DND-41 (cell line): ENCODE measurements around the gene FXYD6.
"Not testable (repeated sequence)": the region's sequence is repeated elsewhere in the genome, so short reads cannot be mapped to it uniquely, and the experiment has no call there.

Source experiments
- ATAC-seq: fragments of 200-7000 bp; cut with Tn5 transposase; 3 replicates; pipeline ENCODE4 v1.9.1; 2021; ENCODE audit warnings: low read depth; ENCODE audit not compliant: insufficient read depth
- DNase-seq: peaks from one replicate; pipeline ENCODE4 v3.0.0-alpha.2; 2020
- H2AFZ ChIP-seq: 2 replicates; pipeline ENCODE4 v1.6.0; 2012; ENCODE audit warnings: low read depth, low read length
- H3K27ac ChIP-seq: 2 replicates; pipeline ENCODE4 v1.5.1; 2012; ENCODE audit warnings: low read length, inconsistent platforms
- H3K27me3 ChIP-seq: fragments of 200-600 bp; sonication (generic); 2 replicates; pipeline ENCODE4 v1.6.0; 2012; ENCODE audit warnings: low read length, mild to moderate bottlenecking, inconsistent platforms; ENCODE audit not compliant: insufficient read depth, poor library complexity
- H3K36me3 ChIP-seq: 2 replicates; pipeline ENCODE4 v1.5.1; 2012; ENCODE audit warnings: low read length, inconsistent platforms; ENCODE audit not compliant: insufficient read depth
- H3K4me1 ChIP-seq: 2 replicates; pipeline ENCODE4 v1.5.1; 2012; ENCODE audit warnings: mild to moderate bottlenecking, low read length; ENCODE audit not compliant: insufficient read depth
- H3K4me2 ChIP-seq: 2 replicates; pipeline ENCODE4 v1.6.0; 2012; ENCODE audit warnings: mild to moderate bottlenecking, moderate library complexity, low read length, inconsistent platforms; ENCODE audit not compliant: insufficient read depth
- H3K4me3 ChIP-seq, 2 experiments: fragments of 200-600 bp in 1 of 2; shearing (Covaris generic) in 1 of 2; 2 replicates each; pipeline ENCODE4 v1.5.1; 2012 to 2016; ENCODE audit warnings: inconsistent platforms in 2 of 2, low read length in 2 of 2, mild to moderate bottlenecking in 2 of 2, low read depth in 1 of 2, moderate library complexity in 1 of 2
- H3K79me2 ChIP-seq: 2 replicates; pipeline ENCODE4 v1.6.0; 2012; ENCODE audit warnings: low read length, inconsistent platforms; ENCODE audit not compliant: insufficient read depth
- H3K9ac ChIP-seq: 2 replicates; pipeline ENCODE4 v1.6.0; 2012; ENCODE audit warnings: low read depth, mild to moderate bottlenecking, inconsistent platforms, low read length, moderate library complexity
- H3K9me3 ChIP-seq: 2 replicates; pipeline ENCODE4 v1.5.1; 2012; ENCODE audit warnings: low read length, moderate library complexity, mild to moderate bottlenecking, inconsistent platforms; ENCODE audit not compliant: insufficient read depth, severe bottlenecking
- H4K20me1 ChIP-seq: 2 replicates; pipeline ENCODE4 v1.6.0; 2012; ENCODE audit warnings: low read length; ENCODE audit not compliant: insufficient read depth
- CTCF ChIP-seq: IDR thresholded peaks from 2 replicates; pipeline ENCODE4 v1.5.1; 2012; ENCODE audit warnings: borderline replicate concordance, low read length, moderate library complexity, mild to moderate bottlenecking; ENCODE audit not compliant: poor library complexity, severe bottlenecking; ENCODE audit errors: extremely low read depth
- EZH2 ChIP-seq: IDR thresholded peaks from 3 replicates; pipeline ENCODE4 v1.6.1; 2012; ENCODE audit warnings: borderline replicate concordance, low read depth, mild to moderate bottlenecking, moderate library complexity, low read length, inconsistent platforms; ENCODE audit not compliant: severe bottlenecking

Gene FXYD6

DNA sequence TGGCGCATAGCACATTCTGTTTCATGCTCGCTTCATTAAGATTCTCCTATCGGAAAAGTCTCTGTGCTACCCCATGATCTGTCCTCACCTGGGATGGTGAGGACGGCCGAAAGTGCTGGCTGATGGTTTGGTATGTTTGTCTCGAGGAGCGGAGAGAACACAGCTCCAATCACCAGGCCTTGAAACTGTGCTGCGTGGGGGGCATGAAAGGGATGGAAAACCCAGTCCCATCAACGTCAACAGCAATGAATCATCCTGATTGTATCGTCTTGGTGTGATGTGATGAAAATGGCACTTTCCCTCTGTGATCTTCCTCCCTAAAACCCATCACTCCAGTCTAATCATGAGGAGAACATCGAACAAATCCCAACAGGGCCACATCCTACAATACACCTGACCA lies 8.4 kb downstream of the FXYD6 start:
- peaks cover 23% of the 10 kb centered on the region for H3K4me1 ChIP-seq
- ATAC-seq (no peak), DNase-seq (no peak)
- no peak for TF ChIP-seq CTCF
- no peak for TF ChIP-seq EZH2
- H3K9ac ChIP-seq, result no peak overlapping the region
- peaks cover 59% of the 10 kb centered on the region for H4K20me1 ChIP-seq
- H3K36me3 ChIP-seq, result peaks cover 30% of the 10 kb centered on the region
- H3K27me3 ChIP-seq, result no peaks in the 10 kb centered on the region
- H2AFZ ChIP-seq, result no peak overlapping the region
- no peak overlapping the region for H3K4me3 ChIP-seq
- H3K27ac ChIP-seq, result no peak overlapping the region
- H3K4me2 ChIP-seq, result no peak overlapping the region
- peaks cover 98% of the 10 kb centered on the region for H3K79me2 ChIP-seq
- H3K9me3 ChIP-seq, result no peaks in the 10 kb centered on the region

- no peaks in the 10 kb centered on the region for H3K27me3 ChIP-seq
- DNase-seq, result no peak
Observed at GRCh38 chr11:117866526-117866925, 9.9 kb downstream of the FXYD6 start.

GRCh38 chr11:117865546-117865945 lies 10.9 kb downstream of the FXYD6 start:
- peaks cover 58% of the 10 kb centered on the region for H4K20me1 ChIP-seq
- H3K27me3 ChIP-seq, result not testable (repeated sequence)

More at GRCh38 chr11:117866526-117866925, 9.9 kb downstream of the FXYD6 start:
- no peaks in the 10 kb centered on the region for H3K9me3 ChIP-seq
- ATAC-seq, result no peak
- H3K4me2 ChIP-seq, result no peak overlapping the region
- H4K20me1 ChIP-seq, result peaks cover 59% of the 10 kb centered on the region
- H3K9ac ChIP-seq, result no peak overlapping the region
- peaks cover 98% of the 10 kb centered on the region for H3K79me2 ChIP-seq
- H3K4me3 ChIP-seq, result no peak overlapping the region
- no peak overlapping the region for H3K27ac ChIP-seq
- peaks cover 31% of the 10 kb centered on the region for H3K36me3 ChIP-seq
- H3K4me1 ChIP-seq, result peaks cover 16% of the 10 kb centered on the region
- no peak overlapping the region for H2AFZ ChIP-seq
- TF ChIP-seq EZH2, result no peak
- no peak for TF ChIP-seq CTCF

DNA sequence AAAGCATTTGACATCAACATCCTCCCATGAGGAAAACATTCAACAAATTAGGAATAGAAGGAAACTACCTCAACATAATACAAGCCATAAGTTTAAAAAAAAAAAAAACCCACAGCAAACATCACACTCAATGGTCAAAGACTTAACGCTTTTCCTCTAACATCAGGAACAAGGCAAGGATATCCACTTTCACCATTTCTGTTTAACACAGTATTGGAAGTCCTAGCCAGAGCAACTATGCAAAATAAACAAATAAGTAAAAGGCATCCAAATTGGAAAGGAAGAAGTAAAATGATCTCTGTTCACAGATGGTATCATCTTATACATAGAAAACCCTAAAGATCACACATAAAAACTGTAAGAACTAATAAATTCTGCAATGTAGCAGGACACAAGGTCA lies 13.1 kb downstream of the FXYD6 start:
- Histone ChIP-seq H3K4me2 (no peak overlapping the region), H3K4me1 (no peaks in the 10 kb centered on the region; the same call in 1 of the 2 replicates), H3K36me3 (peaks cover 40% of the 10 kb centered on the region), H3K9ac (no peak overlapping the region), H3K9me3 (no peaks in the 10 kb centered on the region), H3K79me2 (peaks cover 94% of the 10 kb centered on the region), H3K4me3 (no peak overlapping the region), H4K20me1 (peaks cover 52% of the 10 kb centered on the region), H3K27ac (no peak overlapping the region), H3K27me3 (no peaks in the 10 kb centered on the region), H2AFZ (no peak overlapping the region)
- DNase-seq (no peak), ATAC-seq (no peak)
- no peak for TF ChIP-seq CTCF
- no peak for TF ChIP-seq EZH2

More at GRCh38 chr11:117865546-117865945, 10.9 kb downstream of the FXYD6 start:
- not testable (repeated sequence) for H3K9ac ChIP-seq, H3K4me3 ChIP-seq, DNase-seq, H3K27ac ChIP-seq, H3K9me3 ChIP-seq, H2AFZ ChIP-seq, ATAC-seq, H3K4me1 ChIP-seq, H3K4me2 ChIP-seq
- peaks cover 32% of the 10 kb centered on the region for H3K36me3 ChIP-seq
- H3K79me2 ChIP-seq, result peaks cover 98% of the 10 kb centered on the region
